Transverse colon (tissue), 4 donors: ENCODE data around the gene PAOX. TPM values are rescaled to one million over a fixed set of nuclear protein-coding genes. Genes with fewer than 3 reads are reported as not detected.
A peak's percentile ranks its signal among the peaks of the same experiment; 100 is the strongest.
"Not testable (repeated sequence)": the region's sequence is repeated elsewhere in the genome, so short reads cannot be mapped to it uniquely, and the experiment has no call there.

Source experiments
- DNase-seq: peaks from one replicate; pipeline ENCODE4 v3.0.0-alpha.2; 2019
- H3K27ac ChIP-seq, 4 donors: fragments of 200-600 bp; sonication (generic); 2 replicates each; pipeline ENCODE4 v1.5.1; 2016 to 2018; ENCODE audit warnings: inconsistent platforms in 4 of 4
- H3K27me3 ChIP-seq: fragments of 200-600 bp; sonication (generic); 2 replicates; pipeline ENCODE4 v1.5.1; 2017; ENCODE audit warnings: inconsistent platforms
- H3K36me3 ChIP-seq, 4 donors: fragments of 200-600 bp; sonication (generic); 2 replicates each; pipeline ENCODE4 v1.5.1; 2017 to 2019; ENCODE audit warnings: inconsistent platforms in 4 of 4
- H3K4me1 ChIP-seq, 4 donors: fragments of 200-600 bp; sonication (generic); 2 replicates each; pipeline ENCODE4 v1.5.1; 2017 to 2020; ENCODE audit warnings: inconsistent platforms in 4 of 4
- H3K4me3 ChIP-seq, 4 donors: fragments of 200-600 bp; sonication (generic); 1 replicate in 1 of 4; 2 replicates in 3 of 4; pipeline versions ENCODE4 v1.5.1 to v1.6.1; 2017 to 2019; ENCODE audit warnings: inconsistent platforms in 4 of 4
- H3K9me3 ChIP-seq, 2 donors: fragments of 200-600 bp; sonication (generic); 2 replicates each; pipeline ENCODE4 v1.5.1; 2017 to 2019; ENCODE audit warnings: inconsistent platforms in 2 of 2
- EP300 ChIP-seq: sonication (generic); formaldehyde crosslinking; IDR thresholded peaks from one replicate; pipeline ENCODE4 v1.6.1; 2017; ENCODE audit warnings: antibody characterized with exemption, low read depth
- POLR2A ChIP-seq: fragments of 450-650 bp; IDR thresholded peaks from one replicate; pipeline ENCODE4 v1.6.1; 2016; ENCODE audit warnings: antibody characterized with exemption, mild to moderate bottlenecking, moderate library complexity
- POLR2AphosphoS5 ChIP-seq, 3 donors: sonication (generic); formaldehyde crosslinking; IDR thresholded peaks; one replicate each; pipeline ENCODE4 v1.6.1; 2016; ENCODE audit warnings: antibody characterized with exemption in 3 of 3
- WGBS, 2 donors: methylation state at CpG; one replicate each; pipeline ENCODE4 v1.1.5; 2018; ENCODE audit warnings: low coverage in 1 of 2; 5-methylcytosine and 5-hydroxymethylcytosine counted together
- in situ Hi-C, 4 donors: fragments of 200-750 bp; cut with MboI; loops; one replicate each; pipeline versions ENCODE4 v1.15.0 to v1.15.1; 2017; ENCODE audit warnings: low sequenced_read_pairs in 3 of 4, low pct_ligation_motif_present in 1 of 4, low pct_unique_long_range_greater_than_20kb in 1 of 4
- intact Hi-C: fragments of 100-400 bp; cut with DNase I; formaldehyde crosslinking; loops from one replicate; pipeline ENCODE4 v1.15.1; 2023; ENCODE audit warnings: low total_unique reads
- total RNA-seq, 4 donors: library from RNA; depleted of rRNA; stranded (reverse); fragments of >200 nt; gene quantifications; one replicate each; pipeline ENCODE4 v1.1.0, GENCODE V29; 2016
- TF ChIP-seq, protein P1 (sequence below), 5 experiments: fragments of 200-600 bp in 3 of 5; fragments of 450-650 bp in 2 of 5; sonication (generic) in 3 of 5; IDR thresholded peaks; 1 replicate in 2 of 5; 2 replicates in 3 of 5; pipeline ENCODE4 v1.5.1; 2016 to 2017; ENCODE audit warnings: antibody characterized with exemption in 5 of 5, inconsistent platforms in 3 of 5, mild to moderate bottlenecking in 2 of 5, moderate library complexity in 1 of 5

Gene PAOX
- total RNA-seq, 4 donors from 2014 or later: 11.3 to 32.4 (median 17.1) TPM

GRCh38 chr10:133375357-133376115 lies 3.5 kb upstream of the PAOX start:
- peaks cover 10 to 41% (median 33%) of the 10 kb centered on the region in 4 donors for H3K4me1 ChIP-seq

DNA sequence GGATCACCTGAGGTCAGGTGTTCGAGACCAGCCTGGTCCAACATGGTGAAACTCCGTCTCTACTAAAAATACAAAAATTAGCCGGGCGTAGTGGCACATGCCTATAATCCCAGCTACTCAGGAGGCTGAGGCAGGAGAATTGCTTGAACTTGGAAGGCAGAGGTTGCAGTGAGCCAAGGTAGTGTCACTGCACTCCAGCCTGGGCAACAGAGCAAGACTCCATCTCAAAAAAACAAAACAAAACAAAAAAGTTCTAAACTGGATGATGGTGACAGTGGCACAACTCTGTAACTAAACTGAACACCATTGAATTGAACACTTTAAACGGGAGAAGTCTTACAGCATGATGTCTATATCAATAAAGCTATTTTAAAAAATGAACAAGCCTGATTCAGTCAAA lies 2.9 kb upstream of the PAOX start:
- H3K9me3 ChIP-seq, H3K27ac ChIP-seq, DNase-seq, H3K36me3 ChIP-seq, H3K27me3 ChIP-seq, in situ Hi-C loops, H3K4me3 ChIP-seq, intact Hi-C loops: not testable (repeated sequence)
- WGBS, 2 donors: 88 to 100% methylated on average over 1 to 5 of the region's 5 CpGs
- H3K4me1 ChIP-seq: peaks cover 10 to 41% (median 33%) of the 10 kb centered on the region in 4 donors

More at GRCh38 chr10:133375357-133376115, 3.5 kb upstream of the PAOX start:
- H3K36me3 ChIP-seq: no peaks in the 10 kb centered on the region
- H3K27ac ChIP-seq: no peak overlapping the region
- TF ChIP-seq POLR2AphosphoS5 (IDR thresholded peaks at IDR 0.05): no peak
- TF ChIP-seq EP300: no peak
- TF ChIP-seq, protein P1, sequence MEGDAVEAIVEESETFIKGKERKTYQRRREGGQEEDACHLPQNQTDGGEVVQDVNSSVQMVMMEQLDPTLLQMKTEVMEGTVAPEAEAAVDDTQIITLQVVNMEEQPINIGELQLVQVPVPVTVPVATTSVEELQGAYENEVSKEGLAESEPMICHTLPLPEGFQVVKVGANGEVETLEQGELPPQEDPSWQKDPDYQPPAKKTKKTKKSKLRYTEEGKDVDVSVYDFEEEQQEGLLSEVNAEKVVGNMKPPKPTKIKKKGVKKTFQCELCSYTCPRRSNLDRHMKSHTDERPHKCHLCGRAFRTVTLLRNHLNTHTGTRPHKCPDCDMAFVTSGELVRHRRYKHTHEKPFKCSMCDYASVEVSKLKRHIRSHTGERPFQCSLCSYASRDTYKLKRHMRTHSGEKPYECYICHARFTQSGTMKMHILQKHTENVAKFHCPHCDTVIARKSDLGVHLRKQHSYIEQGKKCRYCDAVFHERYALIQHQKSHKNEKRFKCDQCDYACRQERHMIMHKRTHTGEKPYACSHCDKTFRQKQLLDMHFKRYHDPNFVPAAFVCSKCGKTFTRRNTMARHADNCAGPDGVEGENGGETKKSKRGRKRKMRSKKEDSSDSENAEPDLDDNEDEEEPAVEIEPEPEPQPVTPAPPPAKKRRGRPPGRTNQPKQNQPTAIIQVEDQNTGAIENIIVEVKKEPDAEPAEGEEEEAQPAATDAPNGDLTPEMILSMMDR (IDR thresholded peaks at IDR 0.05): no peak
- no peak for TF ChIP-seq POLR2A
- H3K4me3 ChIP-seq: no peak overlapping the region
- H3K27me3 ChIP-seq: no peaks in the 10 kb centered on the region
- DNase-seq: no peak
- in situ Hi-C loops (no loop called here), intact Hi-C loops (no loop called here)
- WGBS, 2 donors: 79 to 83% methylated on average over 12 of the region's 12 CpGs
- H3K9me3 ChIP-seq: no peaks in the 10 kb centered on the region

DNA sequence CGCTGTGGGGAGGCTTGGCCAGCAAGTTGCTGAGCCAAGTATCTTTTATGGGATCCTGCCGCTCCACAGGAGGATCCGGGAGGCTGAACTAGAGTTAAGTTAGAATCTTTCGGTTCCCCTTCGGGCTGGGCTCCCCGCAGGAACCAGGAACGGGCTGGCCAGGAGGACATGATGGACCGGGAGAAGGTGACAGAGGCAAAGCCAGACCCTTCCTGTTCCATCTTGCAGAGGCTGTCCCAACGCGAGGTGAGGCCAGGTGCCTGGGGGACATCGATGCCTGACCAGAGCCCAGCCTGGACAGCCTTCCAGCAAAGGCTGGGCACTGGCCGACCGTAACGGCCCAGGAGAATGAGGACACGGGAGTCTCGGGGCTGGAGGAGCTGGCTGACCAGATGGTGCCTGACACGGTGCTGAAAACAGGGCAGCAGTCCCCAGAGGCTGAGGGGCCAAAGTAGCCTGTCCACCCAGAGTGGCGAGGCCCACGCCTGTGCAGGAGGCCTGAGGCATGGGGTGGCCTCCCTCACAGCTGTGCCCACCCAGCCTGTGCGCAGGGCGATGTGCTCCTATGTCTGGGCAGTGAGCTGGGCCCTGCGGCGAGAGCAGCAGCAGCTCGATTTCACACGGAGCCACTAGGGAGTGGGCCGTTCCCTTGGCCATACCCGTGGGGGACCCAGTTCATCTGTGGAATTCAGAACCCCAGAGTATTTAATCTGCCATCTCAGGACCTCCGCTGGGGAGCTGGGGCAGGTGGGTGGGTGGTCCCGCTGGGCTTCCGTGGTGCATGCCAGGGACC lies 1.8 kb upstream of the PAOX start:
- Histone ChIP-seq H3K27me3 (no peaks in the 10 kb centered on the region), H3K9me3 (no peaks in the 10 kb centered on the region), H3K4me3 (no peak overlapping the region), H3K4me1 (peaks cover 10 to 35% (median 29%) of the 10 kb centered on the region in 4 donors), H3K36me3 (no peaks in the 10 kb centered on the region), H3K27ac (peak overlapping the region in 2 of 4 donors; percentile 86 to 94)
- DNase-seq: no peak
- TF ChIP-seq EP300 (no peak), POLR2AphosphoS5 (IDR thresholded peaks at IDR 0.05) (no peak), POLR2A (no peak)
- TF ChIP-seq, protein P1 (IDR thresholded peaks at IDR 0.05): no peak
- in situ Hi-C loops: no loop called here
- intact Hi-C loops: no loop called here
- WGBS, 2 donors: 91% methylated on average over 25 of the region's 30 CpGs; no CpG with 5 or more reads in 1 of the 2 donors

DNA sequence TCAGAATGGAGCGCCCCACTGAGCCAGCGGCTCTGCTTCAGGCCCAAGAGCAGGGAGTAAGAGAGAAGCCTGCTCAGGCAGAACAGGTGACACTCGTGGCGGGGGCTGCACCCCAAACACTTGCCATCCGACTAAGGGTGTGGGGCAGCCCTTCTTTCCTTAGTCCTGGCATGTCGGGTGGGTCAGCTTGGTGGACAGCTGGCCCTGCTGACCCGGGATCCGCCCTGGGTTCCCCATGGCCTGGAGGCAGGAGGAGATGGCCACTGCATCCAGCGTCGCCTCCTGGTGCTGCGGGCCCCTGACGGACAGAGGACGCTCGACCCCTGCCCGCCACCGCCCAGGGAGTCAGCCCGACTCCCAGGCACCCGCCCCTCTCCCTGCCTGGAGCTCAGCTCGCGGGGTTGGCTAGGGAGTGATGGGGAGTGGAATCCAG lies 1.2 kb upstream of the PAOX start:
- TF ChIP-seq, protein P1 (IDR thresholded peaks at IDR 0.05): no peak
- no peak for TF ChIP-seq POLR2AphosphoS5 (IDR thresholded peaks at IDR 0.05)
- TF ChIP-seq POLR2A: no peak
- TF ChIP-seq EP300: no peak
- DNase-seq: no peak
- no peaks in the 10 kb centered on the region for H3K36me3 ChIP-seq
- H3K4me3 ChIP-seq: peak overlapping the region; percentile 55 to 94 (median 69)
- H3K9me3 ChIP-seq: no peaks in the 10 kb centered on the region
- WGBS, 2 donors: 33% methylated on average over 19 of the region's 20 CpGs; no CpG with 5 or more reads in 1 of the 2 donors
- in situ Hi-C loops: no loop called here
- no peaks in the 10 kb centered on the region for H3K27me3 ChIP-seq
- intact Hi-C loops: no loop called here
- H3K27ac ChIP-seq: peak overlapping the region; percentile 86 to 94 (median 90)
- H3K4me1 ChIP-seq: peaks cover 10 to 32% (median 25%) of the 10 kb centered on the region in 4 donors
